GM10248 (cell line): ENCODE results near the gene MAN2B2.

ENCODE experiments used
- CTCF ChIA-PET: fragments of 300-600 bp; sonication (Branson Sonifier 250); formaldehyde crosslinking; extraction: SDS; loops from one replicate; lab custom pipeline; 2021; ENCODE audit warnings: antibody characterized with exemption; lab: Yijun Ruan, JAX
- POLR2A ChIA-PET: fragments of 350-650 bp; sonication (Branson Sonifier 250); formaldehyde crosslinking; extraction: SDS; loops from one replicate; lab custom pipeline; 2020; ENCODE audit warnings: antibody characterized with exemption; lab: Yijun Ruan, JAX
- DNase-seq: peaks from one replicate; pipeline ENCODE4 v3.0.0; 2012; ENCODE audit errors: extremely low spot score
- CTCF ChIP-seq: IDR thresholded peaks from 2 replicates; pipeline ENCODE4 v1.5.1; 2012; ENCODE audit warnings: mild to moderate bottlenecking, low read depth; ENCODE audit errors: extremely low read depth, missing control alignments, control extremely low read depth

The MAN2B2 gene

GRCh38 chr4:6602289-6602688 lies 27.3 kb downstream of the MAN2B2 start:
- TF ChIP-seq CTCF = no peak
- DNase-seq = no peak
- POLR2A ChIA-PET = no interaction called here
- CTCF ChIA-PET = interaction anchor here (0.7 to 1.2 kb wide), 2 partner anchors 10 to 364 kb away, joined by 3 to 4 read pairs; no protein-coding TSS in a partner anchor

GRCh38 chr4:6603128-6603527 lies 28.1 kb downstream of the MAN2B2 start:
- DNase-seq = no peak
- ChIA-PET POLR2A (no interaction called here), CTCF (interaction anchor here (1.2 kb wide), 1 partner anchor 363 kb away, joined by 3 read pairs; no protein-coding TSS in a partner anchor)
- no peak for TF ChIP-seq CTCF

- POLR2A ChIA-PET = no interaction called here
- no peak for DNase-seq
- CTCF ChIA-PET = interaction anchor here (1.6 kb wide), 1 partner anchor 16 kb away, joined by 4 read pairs; no protein-coding TSS in a partner anchor
- no peak for TF ChIP-seq CTCF
These were observed 30.1 kb downstream of the MAN2B2 start for GRCh38 chr4:6605114-6605513.

GRCh38 chr4:6605605-6606004 lies 30.6 kb downstream of the MAN2B2 start:
- ChIA-PET POLR2A (no interaction called here), CTCF (interaction anchor here (1.6 kb wide), 1 partner anchor 16 kb away, joined by 4 read pairs; no protein-coding TSS in a partner anchor)
- DNase-seq = no peak
- no peak for TF ChIP-seq CTCF

GRCh38 chr4:6606465-6607235 lies 31.7 kb downstream of the MAN2B2 start:
- POLR2A ChIA-PET = no interaction called here
- CTCF ChIA-PET = interaction anchor here (1.6 to 1.7 kb wide), 2 partner anchors 17 to 59 kb away, joined by 4 read pairs; no protein-coding TSS in a partner anchor
- TF ChIP-seq CTCF = no peak
- DNase-seq = no peak

GRCh38 chr4:6607368-6608055 lies 32.5 kb downstream of the MAN2B2 start:
- CTCF ChIA-PET = interaction anchor here (1.7 kb wide), 1 partner anchor 60 kb away, joined by 4 read pairs; no protein-coding TSS in a partner anchor
- POLR2A ChIA-PET = no interaction called here

More at GRCh38 chr4:6607368-6608055, 32.5 kb downstream of the MAN2B2 start:
- no peak for TF ChIP-seq CTCF
- no peak for DNase-seq
